H1 (cell line): ENCODE measurements around the gene ABCD2. TPM values are rescaled to one million over a fixed set of nuclear protein-coding genes. Genes with fewer than 3 reads are reported as not detected.

Experiments
- CTCF ChIA-PET: fragments of 300-600 bp; sonication (Branson Sonifier 250); formaldehyde crosslinking; loops from one replicate; lab custom pipeline; 2021; ENCODE audit not compliant: partially characterized antibody; lab: Charles Lee
- POLR2A ChIA-PET: fragments of 300-600 bp; sonication (Branson Sonifier 250); formaldehyde crosslinking; loops from one replicate; lab custom pipeline; 2021; ENCODE audit warnings: inconsistent platforms; ENCODE audit not compliant: partially characterized antibody; lab: Charles Lee
- DNase-seq, 2 experiments: peaks; one replicate each; pipeline versions ENCODE4 v3.0.0 to v3.0.0-alpha.2; 2010 to 2022; ENCODE audit warnings: low spot score in 2 of 2, low read depth in 1 of 2, mixed read lengths in 1 of 2
- FAIRE-seq: peaks from 2 replicates; lab custom pipeline; 2011; peaks lifted over from hg19 to GRCh38; lab: Jason Lieb, UNC
- H2AFZ ChIP-seq: 2 replicates; pipeline ENCODE4 v1.8.1; 2012; ENCODE audit warnings: low read length, inconsistent platforms
- H2AK5ac ChIP-seq: 2 replicates; pipeline ENCODE4 v1.6.1; 2013; ENCODE audit warnings: low read depth, low read length
- H2BK120ac ChIP-seq: replicated peaks from 2 replicates; pipeline ENCODE3; 2013; ENCODE audit warnings: low read depth, low read length, inconsistent platforms
- H2BK12ac ChIP-seq: 2 replicates; pipeline ENCODE4 v1.6.1; 2013; ENCODE audit warnings: low read depth, low read length
- H2BK15ac ChIP-seq: 2 replicates; pipeline ENCODE4 v1.6.1; 2013; ENCODE audit warnings: low read length
- H2BK20ac ChIP-seq: 2 replicates; pipeline ENCODE4 v1.6.1; 2013; ENCODE audit warnings: low read length
- H2BK5ac ChIP-seq: 2 replicates; pipeline ENCODE4 v1.6.1; 2013; ENCODE audit warnings: low read depth, low read length
- H3K14ac ChIP-seq: 2 replicates; pipeline ENCODE4 v1.6.1; 2013; ENCODE audit warnings: inconsistent platforms; ENCODE audit not compliant: insufficient read length
- H3K18ac ChIP-seq: 2 replicates; pipeline ENCODE4 v1.6.1; 2013; ENCODE audit warnings: low read length; ENCODE audit errors: extremely low read depth
- H3K23ac ChIP-seq: 2 replicates; pipeline ENCODE4 v1.6.1; 2013; ENCODE audit warnings: inconsistent platforms; ENCODE audit not compliant: insufficient read length
- H3K23me2 ChIP-seq: 2 replicates; pipeline ENCODE4 v1.6.1; 2013; ENCODE audit warnings: low read depth, low read length
- H3K27ac ChIP-seq: 2 replicates; pipeline ENCODE4 v1.6.1; 2011; ENCODE audit warnings: low read depth, low read length, inconsistent platforms
- H3K27me3 ChIP-seq, 4 experiments: replicated peaks in 1 of 4; 1 replicate in 1 of 4; 2 replicates in 3 of 4; pipeline versions ENCODE4 v1.6.1 to v1.8.1; 2011 to 2013; ENCODE audit warnings: low read length in 3 of 4, mild to moderate bottlenecking in 3 of 4, inconsistent platforms in 2 of 4, mixed read lengths in 2 of 4, moderate library complexity in 1 of 4; ENCODE audit not compliant: control insufficient read depth in 3 of 4, insufficient read depth in 3 of 4; ENCODE audit errors: extremely low read depth in 1 of 4
- H3K36me3 ChIP-seq, 4 experiments: 2 replicates each; pipeline versions ENCODE4 v1.6.1 to v1.8.1; 2011 to 2013; ENCODE audit warnings: mild to moderate bottlenecking in 4 of 4, low read length in 3 of 4, moderate library complexity in 2 of 4, control low read depth in 1 of 4, inconsistent platforms in 1 of 4; ENCODE audit not compliant: insufficient read depth in 4 of 4, control insufficient read depth in 2 of 4
- H3K4ac ChIP-seq: replicated peaks from 2 replicates; pipeline ENCODE3; 2013; ENCODE audit warnings: low read length, low read depth, mixed read lengths, inconsistent platforms; ENCODE audit not compliant: insufficient read length
- H3K4me1 ChIP-seq, 4 experiments: replicated peaks in 1 of 4; 1 replicate in 1 of 4; 2 replicates in 3 of 4; pipeline versions ENCODE4 v1.6.1 to v1.8.1; 2011 to 2013; ENCODE audit warnings: low read length in 3 of 4, inconsistent platforms in 2 of 4, mixed read lengths in 1 of 4; ENCODE audit not compliant: insufficient read depth in 4 of 4, control insufficient read depth in 3 of 4
- H3K4me2 ChIP-seq, 2 experiments: 2 replicates each; pipeline versions ENCODE4 v1.6.1 to v1.8.1; 2011 to 2013; ENCODE audit warnings: low read depth in 2 of 2, low read length in 2 of 2, control low read depth in 1 of 2, inconsistent platforms in 1 of 2, mild to moderate bottlenecking in 1 of 2; ENCODE audit not compliant: insufficient read depth in 1 of 2
- H3K4me3 ChIP-seq, 4 experiments: fragments of 200-600, 300-600 bp in 1 of 4; sonication (generic), shearing (Covaris generic), sonication (Bioruptor Twin) in 1 of 4; 2 replicates each; pipeline versions ENCODE4 v1.5.1 to v1.8.1; 2011 to 2016; ENCODE audit warnings: low read length in 4 of 4, low read depth in 3 of 4, control low read depth in 2 of 4, inconsistent platforms in 2 of 4, mild to moderate bottlenecking in 2 of 4, mixed read lengths in 1 of 4, moderate library complexity in 1 of 4; ENCODE audit not compliant: insufficient read depth in 2 of 4; ENCODE audit errors: extremely low read depth in 1 of 4
- H3K56ac ChIP-seq: replicated peaks from 2 replicates; pipeline ENCODE3; 2013; ENCODE audit warnings: low read depth, mild to moderate bottlenecking, mixed read lengths, low read length, inconsistent platforms; ENCODE audit not compliant: insufficient read length
- H3K79me1 ChIP-seq: 2 replicates; pipeline ENCODE4 v1.6.1; 2013; ENCODE audit warnings: low read depth, low read length, control low read depth
- H3K79me2 ChIP-seq, 2 experiments: 2 replicates each; pipeline versions ENCODE4 v1.6.1 to v1.8.1; 2012 to 2013; ENCODE audit warnings: low read length in 2 of 2, mild to moderate bottlenecking in 2 of 2, inconsistent platforms in 1 of 2; ENCODE audit not compliant: insufficient read depth in 2 of 2, control insufficient read depth in 1 of 2
- H3K9ac ChIP-seq, 4 experiments: replicated peaks in 1 of 4; 1 replicate in 1 of 4; 2 replicates in 3 of 4; pipeline versions ENCODE4 v1.6.1 to v1.8.1; 2011 to 2013; ENCODE audit warnings: low read depth in 3 of 4, low read length in 3 of 4, control low read depth in 2 of 4, mild to moderate bottlenecking in 2 of 4, moderate library complexity in 2 of 4, inconsistent platforms in 1 of 4; ENCODE audit errors: extremely low read depth in 1 of 4
- H3K9me3 ChIP-seq, 2 experiments: 2 replicates each; pipeline versions ENCODE4 v1.6.1 to v1.8.1; 2012 to 2013; ENCODE audit warnings: mild to moderate bottlenecking in 2 of 2, moderate library complexity in 2 of 2, control low read depth in 1 of 2, inconsistent platforms in 1 of 2, low read depth in 1 of 2, low read length in 1 of 2, mixed read lengths in 1 of 2; ENCODE audit not compliant: insufficient read depth in 2 of 2
- H4K20me1 ChIP-seq, 2 experiments: replicated peaks in 1 of 2; 2 replicates each; pipeline versions ENCODE3 to v1.8.1; 2011 to 2013; ENCODE audit warnings: inconsistent platforms in 2 of 2, low read length in 2 of 2, mild to moderate bottlenecking in 1 of 2; ENCODE audit not compliant: insufficient read depth in 2 of 2, control insufficient read depth in 1 of 2
- H4K5ac ChIP-seq: 2 replicates; pipeline ENCODE4 v1.6.1; 2013; ENCODE audit warnings: low read length, low read depth, mixed read lengths, inconsistent platforms; ENCODE audit not compliant: insufficient read length
- H4K8ac ChIP-seq: 2 replicates; pipeline ENCODE4 v1.8.0; 2013; ENCODE audit warnings: mild to moderate bottlenecking, moderate library complexity, low read length, inconsistent platforms; ENCODE audit not compliant: insufficient read depth; ENCODE audit errors: extremely low read depth
- H4K91ac ChIP-seq: replicated peaks from 2 replicates; pipeline ENCODE3; 2013; ENCODE audit warnings: low read length, mixed read lengths, inconsistent platforms; ENCODE audit not compliant: insufficient read length
- CREB1 ChIP-seq: IDR thresholded peaks from 2 replicates; pipeline ENCODE4 v1.6.1; 2012; ENCODE audit warnings: inconsistent platforms
- EZH2 ChIP-seq: fragments of 200-600 bp; sonication (generic); IDR thresholded peaks from 2 replicates; pipeline ENCODE4 v1.7.1; 2012; ENCODE audit warnings: low read depth, mild to moderate bottlenecking, moderate library complexity, low read length, inconsistent platforms; ENCODE audit not compliant: severe bottlenecking
- GTF2F1 ChIP-seq: IDR thresholded peaks from 2 replicates; pipeline ENCODE4 v1.6.1; 2012; ENCODE audit warnings: low read depth, low read length, improper control_type of control experiment, borderline replicate concordance
- HDAC2 ChIP-seq, 2 experiments: fragments of 300-600 bp in 1 of 2; sonication (generic) in 1 of 2; IDR thresholded peaks; 2 replicates each; pipeline ENCODE4 v1.6.1; 2011 to 2012; ENCODE audit warnings: low read depth in 2 of 2, low read length in 2 of 2, mild to moderate bottlenecking in 2 of 2, moderate library complexity in 2 of 2, borderline replicate concordance in 1 of 2, inconsistent platforms in 1 of 2
- RFX5 ChIP-seq: IDR thresholded peaks from 2 replicates; pipeline ENCODE4 v1.6.1; 2011; ENCODE audit warnings: low read depth, low read length, improper control_type of control experiment, borderline replicate concordance
- SRF ChIP-seq: IDR thresholded peaks from 2 replicates; pipeline ENCODE4 v1.6.1; 2011; ENCODE audit warnings: mild to moderate bottlenecking, low read depth, low read length, moderate library complexity
- TAF1 ChIP-seq: IDR thresholded peaks from 2 replicates; pipeline ENCODE4 v1.6.1; 2011; ENCODE audit warnings: mild to moderate bottlenecking, low read depth, low read length
- WGBS, 2 experiments: shearing (Covaris generic) in 1 of 2; methylation state at CpG; one replicate each; pipeline versions ENCODE4 v1.1.6 to v1.1.7; 2013 to 2015; ENCODE audit warnings: low lambda C conversion rate in 2 of 2, mixed read lengths in 2 of 2, inconsistent platforms in 1 of 2, low coverage in 1 of 2, missing lambda C conversion rate in 1 of 2; ENCODE audit not compliant: insufficient replicate concordance in 2 of 2, insufficient coverage in 1 of 2, insufficient read length in 1 of 2; ENCODE audit errors: extremely low coverage in 1 of 2, missing lambda C conversion rate in 1 of 2; 5-methylcytosine and 5-hydroxymethylcytosine counted together
- polyA plus RNA-seq, 7 experiments: library from polyadenylated mRNA; depleted of rRNA in 3 of 7; stranded (reverse) in 5 of 7; unstranded in 2 of 7; fragments of >200 nt in 5 of 7; fragments of 200-250 nt in 2 of 7; gene quantifications; 1 replicate in 5 of 7; 2 replicates in 1 of 7; 4 replicates in 1 of 7; pipeline versions ENCODE4 v1.2.1 to v1.2.3, GENCODE V29; 2011 to 2013; ENCODE audit warnings: missing spikeins in 2 of 7, mixed read lengths in 2 of 7
- total RNA-seq: library from RNA; stranded (reverse); fragmentation: NEBNext Ultra II Directional; extraction: Animal tissue kit (Norgen Biotek cat#: 25700); gene quantifications from 2 replicates; pipeline ENCODE4 v1.2.1, GENCODE V29; 2021

ABCD2 gene
- total and polyA plus RNA-seq, 2 of the 8 experiments (the other 6 are each of a cell fraction or from before 2014, with no cell fraction given), result not detected

DNA sequence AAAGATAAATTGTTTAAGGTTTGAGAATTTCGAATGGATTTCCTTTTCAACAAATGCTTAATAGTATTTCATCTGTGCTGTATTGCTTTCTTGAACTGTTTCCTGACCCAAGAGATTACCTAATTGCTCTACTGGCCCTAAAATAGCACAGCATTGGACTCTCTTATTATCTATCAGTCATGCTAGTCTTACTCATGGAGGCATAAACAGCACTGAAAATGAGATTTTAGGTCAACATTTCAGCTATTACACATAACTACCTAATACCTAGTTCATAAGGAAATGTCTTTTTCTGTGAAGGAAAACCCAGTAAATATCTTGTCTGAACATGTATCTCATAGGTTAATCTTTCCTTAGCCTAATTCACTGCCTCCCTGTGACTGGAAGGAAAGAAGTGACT, 4.3 kb upstream of the ABCD2 start:
- CTCF ChIA-PET, result no interaction called here
- POLR2A ChIA-PET, result no interaction called here
- H2BK12ac ChIP-seq, result no peak overlapping the region

More for the DNA sequence above, 4.3 kb upstream of the ABCD2 start:
- WGBS, 2 experiments, result 75% methylated on average over 1 of the region's 1 CpG; no CpG with 5 or more reads in 1 of the 2 experiments
- Histone ChIP-seq H3K18ac (no peak overlapping the region), H3K56ac (no peak overlapping the region), H3K4me1 (peaks cover 0 to 2% (median 0%) of the 10 kb centered on the region in 4 experiments; a peak in 1 of 7 replicates), H3K36me3 (no peaks in the 10 kb centered on the region), H3K79me1 (no peaks in the 10 kb centered on the region), H3K9me3 (no peaks in the 10 kb centered on the region), H3K4ac (no peak overlapping the region), H2BK5ac (no peak overlapping the region), H3K79me2 (no peaks in the 10 kb centered on the region), H3K27ac (no peak overlapping the region), H2BK20ac (no peak overlapping the region), H3K4me2 (no peak overlapping the region), H2BK15ac (no peak overlapping the region), H4K20me1 (no peaks in the 10 kb centered on the region), H3K23ac (no peak overlapping the region), H4K91ac (no peak overlapping the region), H3K23me2 (peaks cover 6% of the 10 kb centered on the region), H2AK5ac (no peak overlapping the region), H3K9ac (no peak overlapping the region), H3K4me3 (no peak overlapping the region), H2BK120ac (no peak overlapping the region), H3K27me3 (no peaks in the 10 kb centered on the region; a peak in 1 of 7 replicates), H4K8ac (no peak overlapping the region), H2AFZ (no peak overlapping the region), H4K5ac (no peak overlapping the region), H3K14ac (no peak overlapping the region)
- FAIRE-seq (no peak), DNase-seq (no peak)
- no peak for TF ChIP-seq RFX5
- TF ChIP-seq GTF2F1, result no peak
- no peak for TF ChIP-seq TAF1
- TF ChIP-seq EZH2, result no peak
- no peak for TF ChIP-seq CREB1
- TF ChIP-seq HDAC2 (IDR thresholded peaks at IDR 0.05; ENCODE audit: borderline replicate concordance in 1 of 2, low read depth in 2 of 2, low read length in 2 of 2), result no peak
- TF ChIP-seq SRF, result no peak
